K562 (cell line): ENCODE data around the gene GLTP. TPM values are rescaled to one million over a fixed set of nuclear protein-coding genes. Genes with fewer than 3 reads are reported as not detected.

ENCODE experiments used
- CBX3 ChIP-seq, 2 experiments: IDR thresholded peaks; 1 replicate in 1 of 2; 2 replicates in 1 of 2; pipeline ENCODE4 v1.6.1; 2012; ENCODE audit warnings: inconsistent platforms in 2 of 2, low read length in 2 of 2, borderline replicate concordance in 1 of 2, control low read depth in 1 of 2
- HNRNPLL ChIP-seq: fragments of 200-400 bp; formaldehyde crosslinking; IDR thresholded peaks from 2 replicates; pipeline ENCODE4 v1.6.1; 2017; ENCODE audit warnings: low read length, low read depth, mild to moderate bottlenecking; ENCODE audit not compliant: poor library complexity, severe bottlenecking
- MECOM ChIP-seq: fragments of 250-450 bp; sonication (Bioruptor Pico); IDR thresholded peaks from 2 replicates; pipeline ENCODE4 v1.8.0; 2022; ENCODE audit warnings: inconsistent platforms
- PHF8 ChIP-seq: fragments of 200-600 bp; sonication (generic); IDR thresholded peaks from 2 replicates; pipeline ENCODE4 v1.6.1; 2012; ENCODE audit warnings: mixed run types, mild to moderate bottlenecking, inconsistent platforms, low read length, moderate library complexity, borderline replicate concordance
- POLR2AphosphoS5 ChIP-seq: IDR thresholded peaks from 2 replicates; pipeline ENCODE4 v1.6.1; 2011; ENCODE audit warnings: mild to moderate bottlenecking, low read depth, low read length, moderate library complexity; ENCODE audit not compliant: control insufficient read depth, insufficient read depth
- PTBP1 ChIP-seq: fragments of 200-400 bp; formaldehyde crosslinking; IDR thresholded peaks from 2 replicates; pipeline ENCODE4 v1.6.1; 2017; ENCODE audit warnings: low read depth, low read length
- RAD21 ChIP-seq, 2 experiments: fragments of 250-450 bp in 1 of 2; fragments of 450-650 bp in 1 of 2; sonication (Bioruptor Pico) in 1 of 2; formaldehyde crosslinking in 1 of 2; IDR thresholded peaks in 1 of 2; conservative IDR thresholded peaks in 1 of 2; 2 replicates each; pipeline versions ENCODE4 v1.4.0 to v1.8.0; 2020 to 2022; ENCODE audit warnings: mild to moderate bottlenecking in 2 of 2, moderate library complexity in 1 of 2
- SAFB ChIP-seq: fragments of 200-400 bp; formaldehyde crosslinking; IDR thresholded peaks from 2 replicates; pipeline ENCODE4 v1.6.1; 2017; ENCODE audit warnings: low read depth, low read length, borderline replicate concordance
- ZNF134 ChIP-seq: fragments of 250-450 bp; sonication (Bioruptor Pico); conservative IDR thresholded peaks from 2 replicates; pipeline ENCODE4 v1.4.0; 2020
- polyA plus RNA-seq, 8 experiments: library from polyadenylated mRNA; depleted of rRNA in 4 of 8; stranded (reverse) in 5 of 8; unstranded in 3 of 8; fragments of >200 nt; fragmentation: Nextera tagmentation in 2 of 8; fragmentation: Illumina TruSeq in 1 of 8; extraction: Ambion mirVana in 2 of 8; extraction: Trizol in 1 of 8; gene quantifications; 2 replicates each; pipeline versions ENCODE4 v1.2.1 to v1.2.3, GENCODE V29; 2011 to 2014; ENCODE audit warnings: inconsistent platforms in 1 of 8, missing spikeins in 1 of 8
- total RNA-seq, 7 experiments: library from RNA; depleted of rRNA in 6 of 7; stranded (reverse); fragments of >200 nt in 6 of 7; fragmentation: Illumina TruSeq in 2 of 7; extraction: Trizol in 2 of 7; gene quantifications; 2 replicates each; pipeline versions ENCODE4 v1.2.1 to v1.2.3, GENCODE V29; 2011 to 2021; ENCODE audit warnings: low replicate concordance in 1 of 7
- TF ChIP-seq, protein P1 (sequence below): sonication (generic); formaldehyde crosslinking; IDR thresholded peaks from 2 replicates; pipeline ENCODE4 v1.8.0; 2022; ENCODE audit warnings: mild to moderate bottlenecking, low read depth, missing genetic modification reagents
- TF ChIP-seq, protein P2 (sequence below): fragments of 250-450 bp; sonication (Bioruptor Pico); IDR thresholded peaks from 2 replicates; pipeline ENCODE4 v1.8.0; 2022; ENCODE audit warnings: moderate library complexity, mild to moderate bottlenecking, inconsistent platforms
- TF ChIP-seq, protein P3 (sequence below): sonication (generic); formaldehyde crosslinking; IDR thresholded peaks from 2 replicates; pipeline ENCODE4 v1.8.1; 2023; ENCODE audit warnings: mild to moderate bottlenecking, missing genetic modification reagents
- TF ChIP-seq, protein P4 (sequence below): fragments of 450-650 bp; IDR thresholded peaks from 2 replicates; pipeline ENCODE4 v1.6.1; 2016; ENCODE audit warnings: borderline replicate concordance
- TF ChIP-seq, protein P5 (sequence below), 3 experiments: fragments of 200-800 bp in 1 of 3; sonication (Bioruptor generic) in 1 of 3; sonication (generic) in 1 of 3; formaldehyde crosslinking in 1 of 3; IDR thresholded peaks; 2 replicates each; pipeline versions ENCODE4 v1.6.1 to v1.8.0; 2016 to 2022; ENCODE audit warnings: mild to moderate bottlenecking in 2 of 3, missing compliant biosample characterization in 2 of 3, missing genetic modification characterization in 2 of 3, missing genetic modification reagents in 1 of 3
- TF ChIP-seq, protein P6 (sequence below), 2 experiments: fragments of 200-800 bp in 1 of 2; sonication (Bioruptor generic) in 1 of 2; sonication (generic) in 1 of 2; formaldehyde crosslinking in 1 of 2; IDR thresholded peaks in 1 of 2; conservative IDR thresholded peaks in 1 of 2; 2 replicates each; pipeline versions ENCODE4 v1.5.0 to v1.6.1; 2016 to 2020; ENCODE audit warnings: missing compliant biosample characterization in 1 of 2, missing genetic modification characterization in 1 of 2, missing genetic modification reagents in 1 of 2

GLTP gene
- total and polyA plus RNA-seq, 9 of the 15 experiments (the other 6 are each of a cell fraction or from before 2014, with no cell fraction given), result 4.4 to 8.3 (median 6.1) TPM

DNA sequence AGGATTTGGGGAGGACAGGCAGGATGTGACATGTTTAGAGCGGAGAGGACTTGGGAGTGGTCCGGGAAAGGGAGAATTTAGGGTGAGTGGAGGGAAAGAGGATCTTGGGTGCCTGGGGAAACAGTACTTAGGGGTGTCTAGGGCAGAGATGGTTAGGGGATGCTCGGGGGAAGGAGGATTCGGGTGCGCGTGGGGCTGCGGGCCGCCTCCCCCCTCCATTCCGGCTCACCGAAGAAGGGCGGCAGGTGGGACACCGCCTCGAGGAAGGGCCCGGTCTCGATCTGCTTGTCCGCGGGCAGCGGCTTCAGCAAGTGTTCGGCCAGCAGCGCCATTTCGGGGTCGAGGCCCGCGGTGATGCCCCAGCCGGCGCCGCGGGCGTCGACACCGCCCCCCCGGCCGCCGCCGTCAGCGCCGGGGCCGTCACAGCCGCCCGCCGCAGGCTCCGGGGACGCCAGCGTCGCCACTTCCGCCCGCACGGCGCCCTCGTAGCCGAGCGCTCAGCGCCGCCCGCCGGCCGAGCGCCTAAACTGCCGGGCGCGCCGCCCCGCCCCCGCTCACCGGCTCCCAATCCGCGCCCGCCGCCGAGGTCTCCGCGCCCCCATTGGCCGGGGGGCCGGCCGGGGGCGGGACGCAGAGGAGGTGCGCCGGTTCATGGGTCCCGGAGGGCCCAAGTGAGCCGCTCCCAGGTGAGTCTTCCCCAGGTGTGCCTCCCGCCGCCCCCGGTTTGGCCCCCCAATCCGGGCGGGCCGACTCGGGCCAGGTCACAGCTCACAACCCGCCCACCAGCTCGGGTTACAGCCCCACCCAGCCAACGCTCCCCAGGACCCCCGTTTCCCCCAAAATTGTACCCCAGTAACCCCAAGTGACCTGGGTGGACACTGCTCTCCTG lies at the start of gene GLTP (continued):
- TF ChIP-seq, protein P1, sequence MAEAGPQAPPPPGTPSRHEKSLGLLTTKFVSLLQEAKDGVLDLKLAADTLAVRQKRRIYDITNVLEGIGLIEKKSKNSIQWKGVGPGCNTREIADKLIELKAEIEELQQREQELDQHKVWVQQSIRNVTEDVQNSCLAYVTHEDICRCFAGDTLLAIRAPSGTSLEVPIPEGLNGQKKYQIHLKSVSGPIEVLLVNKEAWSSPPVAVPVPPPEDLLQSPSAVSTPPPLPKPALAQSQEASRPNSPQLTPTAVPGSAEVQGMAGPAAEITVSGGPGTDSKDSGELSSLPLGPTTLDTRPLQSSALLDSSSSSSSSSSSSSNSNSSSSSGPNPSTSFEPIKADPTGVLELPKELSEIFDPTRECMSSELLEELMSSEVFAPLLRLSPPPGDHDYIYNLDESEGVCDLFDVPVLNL, result no peak
- TF ChIP-seq MECOM (CRISPR knock-in tag), result no peak
- no peak for TF ChIP-seq POLR2AphosphoS5
- TF ChIP-seq, protein P2, sequence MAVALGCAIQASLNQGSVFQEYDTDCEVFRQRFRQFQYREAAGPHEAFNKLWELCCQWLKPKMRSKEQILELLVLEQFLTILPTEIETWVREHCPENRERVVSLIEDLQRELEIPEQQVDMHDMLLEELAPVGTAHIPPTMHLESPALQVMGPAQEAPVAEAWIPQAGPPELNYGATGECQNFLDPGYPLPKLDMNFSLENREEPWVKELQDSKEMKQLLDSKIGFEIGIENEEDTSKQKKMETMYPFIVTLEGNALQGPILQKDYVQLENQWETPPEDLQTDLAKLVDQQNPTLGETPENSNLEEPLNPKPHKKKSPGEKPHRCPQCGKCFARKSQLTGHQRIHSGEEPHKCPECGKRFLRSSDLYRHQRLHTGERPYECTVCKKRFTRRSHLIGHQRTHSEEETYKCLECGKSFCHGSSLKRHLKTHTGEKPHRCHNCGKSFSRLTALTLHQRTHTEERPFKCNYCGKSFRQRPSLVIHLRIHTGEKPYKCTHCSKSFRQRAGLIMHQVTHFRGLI (CRISPR knock-in tag), result no peak
- TF ChIP-seq ZNF134 (CRISPR knock-in tag), result no peak
- TF ChIP-seq, protein P3, sequence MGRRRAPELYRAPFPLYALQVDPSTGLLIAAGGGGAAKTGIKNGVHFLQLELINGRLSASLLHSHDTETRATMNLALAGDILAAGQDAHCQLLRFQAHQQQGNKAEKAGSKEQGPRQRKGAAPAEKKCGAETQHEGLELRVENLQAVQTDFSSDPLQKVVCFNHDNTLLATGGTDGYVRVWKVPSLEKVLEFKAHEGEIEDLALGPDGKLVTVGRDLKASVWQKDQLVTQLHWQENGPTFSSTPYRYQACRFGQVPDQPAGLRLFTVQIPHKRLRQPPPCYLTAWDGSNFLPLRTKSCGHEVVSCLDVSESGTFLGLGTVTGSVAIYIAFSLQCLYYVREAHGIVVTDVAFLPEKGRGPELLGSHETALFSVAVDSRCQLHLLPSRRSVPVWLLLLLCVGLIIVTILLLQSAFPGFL, result no peak
- TF ChIP-seq, protein P4, sequence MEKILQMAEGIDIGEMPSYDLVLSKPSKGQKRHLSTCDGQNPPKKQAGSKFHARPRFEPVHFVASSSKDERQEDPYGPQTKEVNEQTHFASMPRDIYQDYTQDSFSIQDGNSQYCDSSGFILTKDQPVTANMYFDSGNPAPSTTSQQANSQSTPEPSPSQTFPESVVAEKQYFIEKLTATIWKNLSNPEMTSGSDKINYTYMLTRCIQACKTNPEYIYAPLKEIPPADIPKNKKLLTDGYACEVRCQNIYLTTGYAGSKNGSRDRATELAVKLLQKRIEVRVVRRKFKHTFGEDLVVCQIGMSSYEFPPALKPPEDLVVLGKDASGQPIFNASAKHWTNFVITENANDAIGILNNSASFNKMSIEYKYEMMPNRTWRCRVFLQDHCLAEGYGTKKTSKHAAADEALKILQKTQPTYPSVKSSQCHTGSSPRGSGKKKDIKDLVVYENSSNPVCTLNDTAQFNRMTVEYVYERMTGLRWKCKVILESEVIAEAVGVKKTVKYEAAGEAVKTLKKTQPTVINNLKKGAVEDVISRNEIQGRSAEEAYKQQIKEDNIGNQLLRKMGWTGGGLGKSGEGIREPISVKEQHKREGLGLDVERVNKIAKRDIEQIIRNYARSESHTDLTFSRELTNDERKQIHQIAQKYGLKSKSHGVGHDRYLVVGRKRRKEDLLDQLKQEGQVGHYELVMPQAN, result 0 out of 2 replicates have a peak, but pooled peaks have one; percentile 25
- peak; percentile 62; the same call in 1 of the 2 replicates for TF ChIP-seq PHF8
- TF ChIP-seq, protein P5, sequence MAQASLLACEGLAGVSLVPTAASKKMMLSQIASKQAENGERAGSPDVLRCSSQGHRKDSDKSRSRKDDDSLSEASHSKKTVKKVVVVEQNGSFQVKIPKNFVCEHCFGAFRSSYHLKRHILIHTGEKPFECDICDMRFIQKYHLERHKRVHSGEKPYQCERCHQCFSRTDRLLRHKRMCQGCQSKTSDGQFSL (CRISPR knock-in tag; IDR thresholded peaks at IDR 0.05), result peak; percentile 45; the same call in 1 of the 2 replicates
- TF ChIP-seq, protein P5 (tag; IDR thresholded peaks at IDR 0.05), result no peak
- TF ChIP-seq SAFB, result no peak
- TF ChIP-seq CBX3 (IDR thresholded peaks at IDR 0.05; ENCODE audit: borderline replicate concordance in 1 of 2, low read length in 2 of 2), result no peak
- peak; percentile 61 to 89 for TF ChIP-seq RAD21 (CRISPR knock-in tag; conservative IDR thresholded peaks at IDR 0.05 in 1 of 2, IDR thresholded peaks at IDR 0.05 in 1 of 2)
- TF ChIP-seq HNRNPLL, result peak; percentile 59
- TF ChIP-seq PTBP1, result no peak
- TF ChIP-seq, protein P6, sequence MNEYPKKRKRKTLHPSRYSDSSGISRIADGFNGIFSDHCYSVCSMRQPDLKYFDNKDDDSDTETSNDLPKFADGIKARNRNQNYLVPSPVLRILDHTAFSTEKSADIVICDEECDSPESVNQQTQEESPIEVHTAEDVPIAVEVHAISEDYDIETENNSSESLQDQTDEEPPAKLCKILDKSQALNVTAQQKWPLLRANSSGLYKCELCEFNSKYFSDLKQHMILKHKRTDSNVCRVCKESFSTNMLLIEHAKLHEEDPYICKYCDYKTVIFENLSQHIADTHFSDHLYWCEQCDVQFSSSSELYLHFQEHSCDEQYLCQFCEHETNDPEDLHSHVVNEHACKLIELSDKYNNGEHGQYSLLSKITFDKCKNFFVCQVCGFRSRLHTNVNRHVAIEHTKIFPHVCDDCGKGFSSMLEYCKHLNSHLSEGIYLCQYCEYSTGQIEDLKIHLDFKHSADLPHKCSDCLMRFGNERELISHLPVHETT (CRISPR knock-in tag; conservative IDR thresholded peaks at IDR 0.05 in 1 of 2, IDR thresholded peaks at IDR 0.05 in 1 of 2), result peak in 1 of 2 experiments; percentile 67; a peak in 1 of 4 replicates
